Measurements from ENCODE around the gene KIRREL2. TPM values are rescaled to one million over a fixed set of nuclear protein-coding genes. Genes with fewer than 3 reads are reported as not detected.

KIRREL2 gene
- total and polyA plus RNA-seq, 9 of the 15 experiments (the other 6 are each of a cell fraction or from before 2014, with no cell fraction given), result 0.01 to 0.12 (median 0.09) TPM; not detected in 4

DNA sequence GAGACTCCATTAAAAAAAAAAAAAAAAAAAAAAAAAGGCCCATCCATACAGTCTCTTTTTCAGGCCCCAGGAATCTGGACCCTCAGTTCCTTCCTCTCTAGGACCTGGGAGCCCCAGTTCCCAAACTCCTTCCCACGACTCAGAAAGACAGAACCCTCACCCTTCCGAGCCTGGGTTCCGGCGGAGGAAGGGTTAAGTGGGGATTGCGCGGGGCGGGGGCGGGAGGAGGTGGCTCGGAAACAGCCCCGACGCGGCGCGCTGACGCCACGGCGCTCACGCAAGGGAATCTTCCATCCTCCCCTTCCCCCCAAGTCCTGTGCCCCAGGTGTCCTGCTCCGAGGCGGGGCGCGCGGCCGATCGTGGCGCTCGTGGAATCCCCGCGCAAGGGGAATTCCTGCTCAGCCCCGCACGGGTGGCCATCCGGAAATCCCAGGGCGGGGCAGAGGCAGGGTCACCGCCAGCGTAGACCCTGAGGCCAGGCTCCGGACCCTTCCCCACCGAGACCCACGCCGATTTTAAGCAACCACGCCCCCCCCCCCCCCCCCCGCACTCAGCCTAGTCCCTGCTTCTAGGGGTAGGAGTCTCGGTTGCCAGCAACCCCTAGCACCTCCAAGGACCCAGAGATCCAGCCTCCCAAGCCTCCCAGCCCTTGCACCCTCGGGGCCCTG, 43.0 kb downstream of the KIRREL2 start (continued):
- TF ChIP-seq ELF1 (tag; IDR thresholded peaks at IDR 0.05) (no peak), DACH1 (IDR thresholded peaks at IDR 0.05; ENCODE audit: partially characterized antibody) (no peak), SP1 (CRISPR knock-in tag; IDR thresholded peaks at IDR 0.05) (no peak; the same call in none of the 2 replicates), GABPB2 (CRISPR knock-in tag; conservative IDR thresholded peaks at IDR 0.05) (no peak), PHF8 (IDR thresholded peaks at IDR 0.05; ENCODE audit: borderline replicate concordance, low read length) (peak; percentile 20; the same call in 1 of the 2 replicates), NR2C1 (IDR thresholded peaks at IDR 0.05) (no peak), NR2C1 (tag; IDR thresholded peaks at IDR 0.05) (no peak), ZNF408 (CRISPR knock-in tag; IDR thresholded peaks at IDR 0.05; ENCODE audit: low read depth) (no peak), DNMT1 (IDR thresholded peaks at IDR 0.05) (no peak), U2AF1 (optimal IDR thresholded peaks at IDR 0.05; ENCODE audit: low read depth, low read length) (no peak), PHB (CRISPR knock-in tag; IDR thresholded peaks at IDR 0.05) (no peak), WHSC1 (IDR thresholded peaks at IDR 0.05; ENCODE audit: low read length) (no peak), ZNF75A (CRISPR knock-in tag; IDR thresholded peaks at IDR 0.05) (no peak), NFIX (CRISPR knock-in tag; IDR thresholded peaks at IDR 0.05; ENCODE audit: low read depth) (no peak), ZNF57 (CRISPR knock-in tag; IDR thresholded peaks at IDR 0.05) (no peak), ZNF699 (CRISPR knock-in tag; IDR thresholded peaks at IDR 0.05; ENCODE audit: insufficient replicate concordance) (no peak), RCOR1 (IDR thresholded peaks at IDR 0.05; ENCODE audit: borderline replicate concordance in 1 of 2, low read depth in 2 of 2, low read length in 2 of 2) (peak in 1 of 2 experiments; percentile 34; a peak in 1 of 4 replicates), HCFC1 (IDR thresholded peaks at IDR 0.05; ENCODE audit: low read depth, low read length) (peak; percentile 19; the same call in 1 of the 2 replicates), TAL1 (IDR thresholded peaks at IDR 0.05) (no peak), RBM25 (IDR thresholded peaks at IDR 0.05; ENCODE audit: low read depth, low read length, severe bottlenecking) (no peak), KAT7 (CRISPR knock-in tag; IDR thresholded peaks at IDR 0.05; ENCODE audit: borderline replicate concordance) (no peak), ZNF584 (CRISPR knock-in tag; IDR thresholded peaks at IDR 0.05; ENCODE audit: low read depth) (no peak), E2F3 (CRISPR knock-in tag; IDR thresholded peaks at IDR 0.05) (peak; percentile 58; the same call in 1 of the 2 replicates), CHD2 (IDR thresholded peaks at IDR 0.05; ENCODE audit: low read depth, low read length) (peak; percentile 35; the same call in 1 of the 2 replicates), RBM14 (IDR thresholded peaks at IDR 0.05; ENCODE audit: borderline replicate concordance, insufficient read depth, low read depth, low read length) (no peak)
- TF ChIP-seq, protein P1, sequence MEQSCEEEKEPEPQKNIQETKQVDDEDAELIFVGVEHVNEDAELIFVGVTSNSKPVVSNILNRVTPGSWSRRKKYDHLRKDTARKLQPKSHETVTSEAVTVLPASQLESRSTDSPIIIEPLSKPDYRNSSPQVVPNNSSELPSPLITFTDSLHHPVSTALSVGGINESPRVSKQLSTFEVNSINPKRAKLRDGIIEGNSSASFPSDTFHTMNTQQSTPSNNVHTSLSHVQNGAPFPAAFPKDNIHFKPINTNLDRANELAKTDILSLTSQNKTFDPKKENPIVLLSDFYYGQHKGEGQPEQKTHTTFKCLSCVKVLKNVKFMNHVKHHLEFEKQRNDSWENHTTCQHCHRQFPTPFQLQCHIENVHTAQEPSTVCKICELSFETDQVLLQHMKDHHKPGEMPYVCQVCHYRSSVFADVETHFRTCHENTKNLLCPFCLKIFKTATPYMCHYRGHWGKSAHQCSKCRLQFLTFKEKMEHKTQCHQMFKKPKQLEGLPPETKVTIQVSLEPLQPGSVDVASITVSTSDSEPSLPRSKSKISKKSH (CRISPR knock-in tag; IDR thresholded peaks at IDR 0.05), result no peak
- TF ChIP-seq, protein P2, sequence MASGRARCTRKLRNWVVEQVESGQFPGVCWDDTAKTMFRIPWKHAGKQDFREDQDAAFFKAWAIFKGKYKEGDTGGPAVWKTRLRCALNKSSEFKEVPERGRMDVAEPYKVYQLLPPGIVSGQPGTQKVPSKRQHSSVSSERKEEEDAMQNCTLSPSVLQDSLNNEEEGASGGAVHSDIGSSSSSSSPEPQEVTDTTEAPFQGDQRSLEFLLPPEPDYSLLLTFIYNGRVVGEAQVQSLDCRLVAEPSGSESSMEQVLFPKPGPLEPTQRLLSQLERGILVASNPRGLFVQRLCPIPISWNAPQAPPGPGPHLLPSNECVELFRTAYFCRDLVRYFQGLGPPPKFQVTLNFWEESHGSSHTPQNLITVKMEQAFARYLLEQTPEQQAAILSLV (tag; IDR thresholded peaks at IDR 0.05), result no peak
- TF ChIP-seq, protein P3, sequence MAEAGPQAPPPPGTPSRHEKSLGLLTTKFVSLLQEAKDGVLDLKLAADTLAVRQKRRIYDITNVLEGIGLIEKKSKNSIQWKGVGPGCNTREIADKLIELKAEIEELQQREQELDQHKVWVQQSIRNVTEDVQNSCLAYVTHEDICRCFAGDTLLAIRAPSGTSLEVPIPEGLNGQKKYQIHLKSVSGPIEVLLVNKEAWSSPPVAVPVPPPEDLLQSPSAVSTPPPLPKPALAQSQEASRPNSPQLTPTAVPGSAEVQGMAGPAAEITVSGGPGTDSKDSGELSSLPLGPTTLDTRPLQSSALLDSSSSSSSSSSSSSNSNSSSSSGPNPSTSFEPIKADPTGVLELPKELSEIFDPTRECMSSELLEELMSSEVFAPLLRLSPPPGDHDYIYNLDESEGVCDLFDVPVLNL (CRISPR knock-in tag; IDR thresholded peaks at IDR 0.05; ENCODE audit: low read depth), result peak; percentile 31; the same call in 1 of the 2 replicates
